Measurements from ENCODE around the gene SPINK8. TPM values are rescaled to one million over a fixed set of nuclear protein-coding genes. Genes with fewer than 3 reads are reported as not detected.

The SPINK8 gene
- total and polyA plus RNA-seq, 2 of the 8 experiments (the other 6 are each of a cell fraction or from before 2014, with no cell fraction given): 0.29 TPM; not detected in 1

DNA sequence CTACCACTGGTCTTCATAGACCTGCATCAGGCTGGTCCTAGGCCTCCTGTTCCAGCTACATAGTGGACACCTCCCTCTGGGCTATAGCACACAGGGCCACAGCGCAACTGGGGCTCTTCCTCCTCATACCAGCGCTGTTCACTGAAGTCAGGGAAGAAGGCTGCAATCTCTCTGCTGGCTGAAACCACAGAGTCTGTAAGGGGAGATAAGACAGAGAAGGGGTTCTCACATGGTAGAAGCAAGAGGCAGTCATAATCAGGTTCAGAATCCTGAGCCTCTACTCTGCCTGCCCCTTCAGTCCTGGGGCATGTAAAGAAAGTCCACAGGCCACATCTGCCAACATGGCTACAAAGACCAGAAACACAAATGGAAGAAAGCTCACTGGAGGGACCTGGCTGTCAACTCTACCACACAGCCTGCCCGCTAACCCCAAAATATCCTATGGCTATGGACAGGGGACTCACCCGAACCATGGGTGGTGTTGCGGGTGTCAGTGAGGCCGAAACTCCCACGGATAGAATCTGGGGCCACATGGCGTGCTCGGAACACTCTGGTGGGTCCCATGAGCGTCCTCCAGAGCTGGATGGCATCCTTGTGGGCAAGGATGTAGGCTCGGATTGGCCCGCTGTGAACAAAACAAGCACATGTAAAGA, 38.7 kb downstream of the SPINK8 start:
- TF ChIP-seq CBX8 (IDR thresholded peaks at IDR 0.05; ENCODE audit: borderline replicate concordance, low read depth, low read length) (no peak), PHF8 (conservative IDR thresholded peaks at IDR 0.05; ENCODE audit: low read depth, low read length) (no peak), TEAD4 (IDR thresholded peaks at IDR 0.05; ENCODE audit: low read depth, low read length) (no peak), CREB1 (IDR thresholded peaks at IDR 0.05) (no peak), POLR2AphosphoS5 (IDR thresholded peaks at IDR 0.05; ENCODE audit: low read depth, low read length) (no peak), SRF (IDR thresholded peaks at IDR 0.05; ENCODE audit: low read depth, low read length) (no peak), MAFK (IDR thresholded peaks at IDR 0.05; ENCODE audit: low read depth, low read length) (no peak), RBBP5 (IDR thresholded peaks at IDR 0.05; ENCODE audit: borderline replicate concordance, low read depth, low read length) (no peak), NRF1 (IDR thresholded peaks at IDR 0.05; ENCODE audit: low read depth, low read length) (no peak), KDM4A (IDR thresholded peaks at IDR 0.05; ENCODE audit: low read depth, low read length, severe bottlenecking) (no peak), BCL11A (IDR thresholded peaks at IDR 0.05; ENCODE audit: low read depth in 2 of 2, low read length in 2 of 2) (no peak), BRCA1 (IDR thresholded peaks at IDR 0.05; ENCODE audit: low read depth, low read length) (no peak), SAP30 (IDR thresholded peaks at IDR 0.05; ENCODE audit: insufficient read depth, insufficient replicate concordance, low read length) (no peak)
- H3K14ac ChIP-seq (ENCODE audit: insufficient read length): no peak overlapping the region
- H2BK15ac ChIP-seq (ENCODE audit: low read length): no peak overlapping the region
- H2AFZ ChIP-seq (ENCODE audit: low read length): no peak overlapping the region
- H3K9me3 ChIP-seq (ENCODE audit: insufficient read depth in 2 of 2, low read depth in 1 of 2, low read length in 1 of 2): no peaks in the 10 kb centered on the region
- no peak overlapping the region for H3K4ac ChIP-seq (replicated peaks; ENCODE audit: insufficient read length, low read depth, low read length)
- H3K4me1 ChIP-seq (replicated peaks in 1 of 4; ENCODE audit: control insufficient read depth in 3 of 4, insufficient read depth in 4 of 4, low read length in 3 of 4): no peaks in the 10 kb centered on the region
- H3K23ac ChIP-seq (ENCODE audit: insufficient read length): no peak overlapping the region
- no peak overlapping the region for H3K4me3 ChIP-seq (ENCODE audit: extremely low read depth in 1 of 4, insufficient read depth in 2 of 4, low read depth in 3 of 4, low read length in 4 of 4)
- H3K27me3 ChIP-seq (replicated peaks in 1 of 4; ENCODE audit: control insufficient read depth in 3 of 4, extremely low read depth in 1 of 4, insufficient read depth in 3 of 4, low read length in 3 of 4): no peaks in the 10 kb centered on the region; a peak in 1 of 7 replicates
- no peak overlapping the region; the same call in 1 of the 2 replicates for H4K8ac ChIP-seq (ENCODE audit: extremely low read depth, insufficient read depth, low read length)
- H2BK12ac ChIP-seq (ENCODE audit: low read depth, low read length): no peak overlapping the region
- WGBS, 2 experiments (ENCODE audit: extremely low coverage in 1 of 2, insufficient coverage in 1 of 2, insufficient read length in 1 of 2, insufficient replicate concordance in 2 of 2, low coverage in 1 of 2, low lambda C conversion rate in 2 of 2, missing lambda C conversion rate in 1 of 2): 92% methylated on average over 12 of the region's 12 CpGs; no CpG with 5 or more reads in 1 of the 2 experiments
- H3K18ac ChIP-seq (ENCODE audit: extremely low read depth, low read length): no peak overlapping the region
- H2BK5ac ChIP-seq (ENCODE audit: low read depth, low read length): no peak overlapping the region; the same call in 1 of the 2 replicates
- DNase-seq (ENCODE audit: low read depth in 1 of 2, low spot score in 2 of 2): no peak
- no peak overlapping the region for H3K9ac ChIP-seq (replicated peaks in 1 of 4; ENCODE audit: extremely low read depth in 1 of 4, low read depth in 3 of 4, low read length in 3 of 4)
- H4K5ac ChIP-seq (ENCODE audit: insufficient read length, low read depth, low read length): no peak overlapping the region
- H3K36me3 ChIP-seq (ENCODE audit: control insufficient read depth in 2 of 4, insufficient read depth in 4 of 4, low read length in 3 of 4): peaks cover 0 to 21% (median 6%) of the 10 kb centered on the region in 4 experiments; a peak in 4 of 8 replicates
- no peak overlapping the region for H3K56ac ChIP-seq (replicated peaks; ENCODE audit: insufficient read length, low read depth, low read length)
- no peak overlapping the region for H3K27ac ChIP-seq (ENCODE audit: low read depth, low read length)
- H3K79me1 ChIP-seq (ENCODE audit: low read depth, low read length): 0 out of 2 replicates have a peak, but pooled peaks cover 2% of the 10 kb centered on the region
- H3K79me2 ChIP-seq (ENCODE audit: control insufficient read depth in 1 of 2, insufficient read depth in 2 of 2, low read length in 2 of 2): no peaks in the 10 kb centered on the region
- H4K20me1 ChIP-seq (replicated peaks in 1 of 2; ENCODE audit: control insufficient read depth in 1 of 2, insufficient read depth in 2 of 2, low read length in 2 of 2): peaks cover 0 to 9% of the 10 kb centered on the region in 2 experiments
- H2BK120ac ChIP-seq (replicated peaks; ENCODE audit: low read depth, low read length): no peak overlapping the region
- no peaks in the 10 kb centered on the region; the same call in 1 of the 2 replicates for H3K23me2 ChIP-seq (ENCODE audit: low read depth, low read length)
- no peak for FAIRE-seq
- no peak overlapping the region for H3K4me2 ChIP-seq (ENCODE audit: insufficient read depth in 1 of 2, low read depth in 2 of 2, low read length in 2 of 2)
- no peak overlapping the region for H2AK5ac ChIP-seq (ENCODE audit: low read depth, low read length)
- no peak overlapping the region for H2BK20ac ChIP-seq (ENCODE audit: low read length)
- ChIA-PET POLR2A (ENCODE audit: partially characterized antibody) (interaction anchor here (0.8 to 3.0 kb wide), 6 partner anchors 11 to 138 kb away, joined by 3 to 19 read pairs (median 4); no protein-coding TSS in a partner anchor), CTCF (ENCODE audit: partially characterized antibody) (interaction anchor here (0.6 to 2.2 kb wide), 5 partner anchors 10 to 785 kb away, joined by 3 to 5 read pairs (median 4); partner anchors contain the start of gene FBXW12)
- H4K91ac ChIP-seq (replicated peaks; ENCODE audit: insufficient read length, low read length): no peak overlapping the region
